Mesenteric fat pad (tissue), 1 donor: Measurements from ENCODE around the gene SLC25A10. TPM values are rescaled to one million over a fixed set of nuclear protein-coding genes. Genes with fewer than 3 reads are reported as not detected.
A peak's percentile ranks its signal among the peaks of the same experiment; 100 is the strongest.
"Not testable (repeated sequence)": the region's sequence is repeated elsewhere in the genome, so short reads cannot be mapped to it uniquely, and the experiment has no call there.

ENCODE experiments used
- DNase-seq: peaks from one replicate; pipeline ENCODE4 v3.0.0-alpha.2; 2020; ENCODE audit warnings: low spot score
- long read RNA-seq: library from polyadenylated mRNA; unstranded; transcript quantifications from one replicate; pipeline ENCODE4 v2.0.0, GENCODE V29; 2020
- total RNA-seq: library from RNA; stranded (reverse); fragmentation: NEBNext Ultra II Directional; extraction: Animal tissue kit (Norgen Biotek cat#: 25700); gene quantifications from one replicate; pipeline ENCODE4 v1.2.1, GENCODE V29; 2021
- donor health status: DM: yes; HTN: yes; CAD: no.

Gene SLC25A10, protein sequence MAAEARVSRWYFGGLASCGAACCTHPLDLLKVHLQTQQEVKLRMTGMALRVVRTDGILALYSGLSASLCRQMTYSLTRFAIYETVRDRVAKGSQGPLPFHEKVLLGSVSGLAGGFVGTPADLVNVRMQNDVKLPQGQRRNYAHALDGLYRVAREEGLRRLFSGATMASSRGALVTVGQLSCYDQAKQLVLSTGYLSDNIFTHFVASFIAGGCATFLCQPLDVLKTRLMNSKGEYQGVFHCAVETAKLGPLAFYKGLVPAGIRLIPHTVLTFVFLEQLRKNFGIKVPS
- 17.0 TPM for total RNA-seq
- long read RNA-seq, transcript SLC25A10-202 (11 exons, 1,885 nt), result major isoform, 31 of 44 reads
- long read RNA-seq, partial matches to known transcripts, result 7 of 44 reads
- long read RNA-seq, other reads (novel, unspliced or antisense), result 5 of 44 reads

GRCh38 chr17:81711814-81712467 is at the start of gene SLC25A10:
Gene SLC25A10 (plus strand): TSS chr17:81712284. CDS start chr17:81712427, 143 bp downstream.
- peak; percentile 93 for DNase-seq

- DNase-seq, result no peak
These were observed 48.0 kb upstream of the SLC25A10 start for GRCh38 chr17:81664051-81664470.

DNA sequence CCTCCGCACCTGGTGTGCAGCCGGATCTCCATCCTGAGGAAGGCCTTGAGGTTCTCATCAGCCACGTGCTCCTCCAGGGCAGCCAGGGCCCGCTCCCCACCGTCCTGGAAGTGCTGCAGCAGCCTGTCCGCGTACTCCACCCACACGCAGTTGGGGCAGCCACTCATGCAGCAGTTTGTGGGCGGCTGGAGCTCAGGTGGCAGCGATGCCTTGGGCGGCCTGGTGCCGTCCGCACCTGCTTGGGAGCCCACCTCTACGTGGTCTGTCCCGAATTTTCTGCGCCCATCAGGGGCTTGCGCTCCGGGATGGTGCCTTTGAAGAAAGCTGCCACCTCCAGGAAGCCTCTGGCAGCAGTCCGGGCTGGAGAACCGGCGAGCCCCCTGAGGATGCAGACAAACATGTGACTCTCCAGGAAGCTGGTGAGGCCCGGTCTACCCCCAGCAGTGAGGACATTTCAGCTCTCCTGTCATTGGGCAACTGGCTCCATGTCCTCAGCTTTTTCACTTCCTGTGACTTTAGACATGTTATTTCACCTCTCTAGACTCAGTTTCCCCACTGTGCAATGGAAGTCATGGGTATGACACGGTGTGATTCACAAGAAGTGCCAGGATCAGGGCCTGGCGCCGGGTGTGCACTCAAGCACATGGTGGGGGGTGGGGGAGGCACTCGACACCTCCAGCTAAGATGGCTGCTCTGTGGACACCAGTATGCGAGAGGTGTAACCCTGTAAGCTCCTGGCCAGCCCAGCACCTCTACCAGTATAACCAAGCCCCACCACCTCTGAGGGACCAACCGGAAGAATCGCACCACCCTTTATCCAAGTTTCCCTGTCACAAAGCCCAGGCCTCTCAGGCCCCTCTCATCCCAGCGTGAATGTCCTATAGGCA is 46.6 kb upstream of the SLC25A10 start:
- DNase-seq, result no peak

GRCh38 chr17:81666092-81666341 is 46.1 kb upstream of the SLC25A10 start:
- DNase-seq, result no peak

DNA sequence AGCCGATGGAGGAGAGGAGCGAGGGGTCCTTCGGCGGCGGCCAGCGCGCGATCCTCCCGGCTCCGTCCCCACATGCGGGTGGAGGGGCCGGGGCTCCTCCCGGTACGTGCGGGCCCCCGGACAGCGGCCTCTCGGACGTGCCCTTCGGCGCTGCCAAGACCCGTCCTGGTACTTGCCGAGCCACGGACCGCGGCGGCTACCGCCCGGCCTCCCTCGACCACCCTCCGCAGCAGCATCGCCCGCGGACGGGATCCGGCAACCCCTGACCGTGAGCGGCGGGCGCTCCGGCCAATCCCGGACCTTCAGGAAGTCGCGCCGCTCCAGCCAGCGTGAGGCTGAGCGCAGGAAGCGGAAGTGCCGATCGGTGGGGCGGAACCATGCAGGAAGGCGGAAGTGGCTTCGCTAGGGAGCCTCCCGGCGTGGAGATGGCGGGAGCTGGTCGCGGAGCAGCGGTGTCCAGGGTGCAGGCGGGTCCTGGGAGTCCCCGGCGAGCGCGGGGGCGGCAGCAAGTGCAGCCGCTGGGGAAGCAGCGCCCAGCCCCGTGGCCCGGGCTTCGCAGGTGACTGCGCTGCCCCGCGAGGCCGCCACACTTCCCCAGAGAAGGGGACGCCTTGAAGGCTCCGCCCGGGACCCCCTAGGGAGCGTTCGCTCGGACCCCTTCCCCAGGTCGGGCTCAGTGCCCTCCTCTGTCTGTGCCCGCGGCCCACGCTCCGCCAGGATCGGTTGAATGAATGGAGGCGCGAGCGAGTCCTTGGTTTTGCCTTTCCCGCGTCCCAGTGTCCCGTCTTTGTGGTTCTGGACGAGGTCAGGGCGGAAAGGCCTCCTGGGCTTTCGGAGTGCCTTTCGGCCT is 45.5 kb upstream of the SLC25A10 start, which contains the start of the genes CCDC137 and OXLD1:
Gene CCDC137 (plus strand): TSS at position 396 of the 850 bp plus-strand sequence. CDS start 30 bp downstream, at position 426.
Gene OXLD1 (minus strand): TSS at position 264 of the 850 bp plus-strand sequence. CDS start 28 bp downstream, at position 236.
- peak; percentile 99 for DNase-seq

DNA sequence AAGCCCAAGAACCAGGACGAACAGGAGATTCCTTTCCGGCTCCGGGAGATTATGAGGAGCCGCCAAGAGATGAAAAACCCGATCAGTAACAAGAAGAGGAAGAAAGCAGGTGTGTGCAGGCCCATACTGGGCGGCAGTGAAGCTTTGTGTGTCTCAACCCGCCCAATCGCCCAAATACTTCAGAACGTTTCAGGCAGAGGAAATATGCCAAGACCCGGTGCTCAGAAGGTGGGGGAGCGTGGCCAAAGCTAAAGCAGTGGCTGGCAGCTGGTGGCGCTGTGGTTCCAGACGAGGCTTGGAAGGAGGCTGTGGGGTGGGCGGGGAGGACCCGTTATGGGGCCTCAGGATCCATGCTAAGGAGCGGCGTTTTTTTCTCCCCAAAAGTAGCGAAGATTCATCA is 44.3 kb upstream of the SLC25A10 start:
- DNase-seq, result no peak

GRCh38 chr17:81672504-81672903 is 39.6 kb upstream of the SLC25A10 start:
- no peak for DNase-seq

DNA sequence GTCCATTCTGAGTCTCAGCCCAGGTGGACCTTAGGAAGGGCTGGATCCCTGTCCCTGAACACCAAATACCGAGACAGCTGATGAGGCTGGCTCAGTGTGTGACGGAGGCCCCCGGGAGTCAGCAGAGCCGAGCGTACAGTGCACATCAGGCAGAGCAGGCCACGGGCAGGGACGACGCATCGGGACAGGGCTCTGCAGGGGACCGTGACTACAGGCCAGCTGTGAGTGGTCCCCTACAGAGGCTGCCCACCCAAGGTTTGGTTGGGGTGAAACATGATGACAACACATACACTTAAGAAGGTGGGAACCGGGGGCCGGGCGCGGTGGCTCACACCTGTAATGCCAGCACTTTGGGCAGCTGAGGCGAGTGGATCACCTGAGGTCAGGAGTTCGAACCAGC is 39.1 kb upstream of the SLC25A10 start:
- DNase-seq, result no peak

GRCh38 chr17:81673561-81674258 is 38.4 kb upstream of the SLC25A10 start:
- DNase-seq, result no peak

- not testable (repeated sequence) for DNase-seq
These were observed 36.4 kb upstream of the SLC25A10 start for GRCh38 chr17:81675515-81676221.

- no peak for DNase-seq
These were observed 35.2 kb upstream of the SLC25A10 start for GRCh38 chr17:81676906-81677305.

DNA sequence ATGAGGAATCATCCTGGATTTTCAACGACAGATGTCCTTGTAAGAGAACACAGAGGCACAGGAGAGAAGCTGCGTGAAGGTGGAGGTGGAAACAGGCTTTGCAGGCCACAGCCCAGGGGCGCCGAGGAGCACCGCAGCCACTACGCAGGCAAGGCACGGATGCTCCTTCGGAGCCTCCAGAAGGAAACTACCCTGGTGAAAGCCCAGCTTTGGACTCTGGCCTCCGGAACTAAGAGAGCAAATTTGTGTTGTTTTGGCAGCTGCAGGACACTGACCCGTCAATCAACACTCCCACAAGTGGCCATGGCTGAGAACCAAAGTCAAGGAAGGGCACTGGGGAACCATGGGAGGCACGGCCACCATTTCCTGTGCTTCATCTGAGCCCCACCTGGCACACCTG is 31.9 kb upstream of the SLC25A10 start:
- DNase-seq, result no peak

DNA sequence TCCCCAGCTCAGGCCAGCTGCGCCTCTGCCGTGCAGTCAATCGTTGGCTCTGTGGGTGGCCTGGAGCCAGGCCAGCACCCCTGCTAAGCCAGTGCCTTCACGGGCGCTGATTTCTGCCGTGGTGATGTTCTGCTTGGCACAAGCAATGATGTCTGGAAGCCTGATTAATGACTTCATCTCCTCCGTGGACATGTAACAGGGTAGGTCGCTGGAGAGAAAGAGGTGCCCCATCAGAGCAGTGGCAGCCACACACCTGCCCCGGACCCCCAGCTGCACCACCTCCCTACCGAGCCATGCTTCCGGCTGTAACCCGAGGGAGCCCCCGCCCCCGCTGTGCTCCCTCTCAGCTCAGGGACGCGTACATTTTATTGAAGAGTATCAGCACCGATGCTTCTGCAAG is 30.4 kb upstream of the SLC25A10 start:
- no peak for DNase-seq

- DNase-seq, result no peak
These were observed 29.4 kb upstream of the SLC25A10 start for GRCh38 chr17:81682565-81683207.

DNA sequence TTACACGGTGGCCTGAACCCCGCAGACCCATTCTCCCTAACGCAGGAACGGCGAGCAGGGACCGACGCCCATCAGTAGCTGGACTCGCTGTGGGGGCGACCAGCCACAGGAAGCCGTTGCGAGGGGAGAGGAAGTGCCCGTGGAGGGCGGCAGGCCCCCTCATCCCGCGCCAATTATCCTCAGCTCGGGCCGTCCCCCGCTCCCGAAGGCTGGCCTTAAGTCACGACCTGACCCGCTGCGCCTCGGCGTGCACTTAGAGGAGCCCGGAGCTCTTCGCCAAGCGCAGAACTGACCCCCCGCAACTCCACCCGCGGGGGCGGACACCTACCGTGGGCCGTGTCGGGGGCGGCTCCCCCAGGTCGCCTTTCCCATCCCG is 28.9 kb upstream of the SLC25A10 start:
- DNase-seq, result no peak

DNA sequence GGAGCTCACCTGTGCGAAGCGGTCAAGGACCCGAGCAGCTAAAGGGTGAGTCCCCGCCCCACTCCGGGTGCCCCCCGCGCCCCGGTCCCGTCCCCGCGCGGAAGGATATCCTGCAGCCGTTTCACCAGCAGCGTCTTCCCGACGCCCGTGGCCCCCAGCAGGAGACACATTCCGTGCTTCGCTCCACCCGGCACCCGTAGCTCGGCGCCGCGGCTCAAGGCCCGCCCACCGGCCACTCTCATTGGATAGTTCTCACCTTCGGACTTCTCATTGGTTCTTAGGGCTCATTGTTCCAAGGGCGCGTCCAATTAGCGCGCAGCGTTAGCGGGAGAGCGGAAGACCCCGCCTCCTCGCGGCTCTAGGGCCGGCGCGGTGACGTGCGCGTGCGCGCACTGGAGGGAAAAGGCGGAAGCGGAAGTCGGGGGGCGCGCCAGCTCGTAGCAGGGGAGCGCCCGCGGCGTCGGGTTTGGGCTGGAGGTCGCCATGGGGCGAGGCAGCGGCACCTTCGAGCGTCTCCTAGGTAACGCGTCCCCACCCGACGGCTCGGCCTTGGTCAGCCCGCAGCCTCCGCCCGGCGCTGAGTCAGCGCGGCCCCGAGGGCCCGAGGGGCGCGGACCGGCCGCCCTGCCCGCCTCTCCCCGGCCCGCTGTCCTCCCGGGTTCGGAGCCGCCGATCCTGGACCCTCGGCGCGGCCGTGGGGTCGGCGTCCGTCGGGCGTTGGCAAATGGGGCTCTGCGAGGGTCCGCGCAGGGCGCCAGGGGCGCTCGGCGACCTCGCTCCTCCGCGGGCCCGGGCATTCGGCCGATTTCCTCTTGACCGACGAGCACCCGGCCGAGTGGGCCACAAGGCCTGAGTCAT is 28.3 kb upstream of the SLC25A10 start, which contains the start of the genes ARL16 and HGS:
Gene ARL16 (minus strand): TSS at position 214 of the 858 bp plus-strand sequence. CDS start 44 bp downstream, at position 170.
Gene HGS (plus strand): TSS at position 428 of the 858 bp plus-strand sequence. CDS start 56 bp downstream, at position 484.
- peak; percentile 99 for DNase-seq

DNA sequence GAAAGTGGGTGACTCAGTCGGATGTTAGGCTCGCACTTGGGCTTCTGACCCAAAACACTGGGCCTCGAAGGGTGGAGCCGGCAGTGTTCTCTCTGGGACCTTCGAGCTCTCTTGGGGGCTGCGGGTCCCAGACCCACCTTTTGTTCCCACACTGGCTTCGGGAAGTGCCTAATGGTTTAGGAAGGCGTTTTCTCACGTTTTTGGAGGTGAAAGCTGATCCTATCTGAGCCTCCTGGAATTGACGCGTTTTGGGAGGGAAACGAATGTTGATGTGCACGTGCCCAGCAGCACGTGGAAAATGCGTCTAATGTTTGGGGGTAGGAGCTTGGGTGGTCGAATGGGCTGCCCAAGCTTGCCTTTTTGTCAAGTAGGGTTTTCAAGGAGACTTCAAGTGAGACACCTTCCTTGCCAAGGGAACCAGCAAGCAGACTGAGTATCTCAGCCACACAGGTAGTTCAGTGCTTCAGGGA is 27.6 kb upstream of the SLC25A10 start:
- DNase-seq, result no peak

DNA sequence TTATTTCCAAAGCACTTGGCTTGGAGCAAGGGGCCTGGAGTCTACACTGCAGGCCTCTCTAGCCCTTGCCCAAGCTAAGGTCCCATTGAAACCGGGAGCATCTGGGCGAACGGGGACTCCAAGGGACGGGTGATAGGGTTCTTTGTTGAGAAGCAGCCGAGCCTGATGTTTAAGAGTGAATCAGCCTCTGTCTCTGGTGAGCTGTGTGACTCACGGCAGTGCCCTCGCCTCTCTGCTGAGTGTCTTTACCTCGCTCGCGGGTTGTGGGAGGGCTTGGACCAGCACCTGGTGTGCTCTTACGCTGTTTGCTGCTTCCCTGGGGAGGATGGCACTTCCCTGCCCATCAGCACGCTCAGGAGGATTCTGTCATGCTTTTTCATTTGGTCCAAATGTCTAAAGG is 27.0 kb upstream of the SLC25A10 start:
- DNase-seq, result no peak
